GM12878 (cell line): ENCODE results near the gene ATP2A3. TPM values are rescaled to one million over a fixed set of nuclear protein-coding genes. Genes with fewer than 3 reads are reported as not detected.

Experiments used
- ATAC-seq: fragments of 200-7000 bp; cut with Tn5 transposase; 3 replicates; pipeline ENCODE4 v1.9.1; 2020; ENCODE audit warnings: mild to moderate bottlenecking, moderate library complexity
- BruUV-seq: library from RNA; stranded (reverse); fragments of 400-500 nt; replicated peaks from 2 replicates; lab custom pipeline; 2021; lab: Mats Ljungman, UMichigan
- CTCF ChIA-PET: fragments of 300-600 bp; sonication (Branson Sonifier 250); formaldehyde crosslinking; extraction: SDS; loops from one replicate; lab custom pipeline; 2021; ENCODE audit warnings: inconsistent platforms; lab: Yijun Ruan, JAX
- POLR2A ChIA-PET: fragments of 350-600 bp; formaldehyde crosslinking; extraction: SDS; loops from one replicate; lab custom pipeline; 2021; ENCODE audit warnings: inconsistent platforms; lab: Charles Lee
- RAD21 ChIA-PET: fragments of 300-600 bp; sonication (Branson Sonifier 250); formaldehyde crosslinking; loops from one replicate; lab custom pipeline; 2023; ENCODE audit warnings: antibody characterized with exemption; ENCODE audit not compliant: unreplicated experiment; lab: Charles Lee
- SMC1A ChIA-PET: fragments of 300-600 bp; sonication (Branson Sonifier 250); formaldehyde crosslinking; loops from one replicate; lab custom pipeline; 2023; ENCODE audit not compliant: unreplicated experiment, uncharacterized antibody; lab: Charles Lee
- DNase-seq: peaks from one replicate; pipeline ENCODE4 v3.0.0-alpha.2; 2011; ENCODE audit warnings: low read depth, low spot score
- FAIRE-seq: peaks from 3 replicates; lab custom pipeline; 2011; peaks lifted over from hg19 to GRCh38; lab: Jason Lieb, UNC
- H2AFZ ChIP-seq: 2 replicates; pipeline ENCODE4 v1.6.0; 2011; ENCODE audit warnings: low read depth, low read length, control low read depth; ENCODE audit not compliant: control insufficient read depth
- H3K27ac ChIP-seq: 2 replicates; pipeline ENCODE4 v1.5.1; 2011; ENCODE audit warnings: control low read depth; ENCODE audit not compliant: control insufficient read depth, insufficient read depth
- H3K27me3 ChIP-seq, 2 experiments: replicated peaks in 1 of 2; 2 replicates each; pipeline versions ENCODE4 v1.6.0 to v1.6.1; 2011; ENCODE audit warnings: low read length in 1 of 2; ENCODE audit not compliant: control insufficient read depth in 2 of 2, insufficient read depth in 2 of 2
- H3K36me3 ChIP-seq, 2 experiments: 2 replicates each; pipeline ENCODE4 v1.5.1; 2011; ENCODE audit warnings: low read length in 1 of 2; ENCODE audit not compliant: control insufficient read depth in 2 of 2, insufficient read depth in 2 of 2
- H3K4me1 ChIP-seq: 2 replicates; pipeline ENCODE4 v1.6.1; 2011; ENCODE audit warnings: mild to moderate bottlenecking, low read length, moderate library complexity, mixed read lengths; ENCODE audit not compliant: control insufficient read depth, insufficient read depth
- H3K4me2 ChIP-seq: 2 replicates; pipeline ENCODE4 v1.6.0; 2011; ENCODE audit warnings: control low read depth; ENCODE audit not compliant: control insufficient read depth, insufficient read depth
- H3K4me3 ChIP-seq: fragments of 200-600 bp; sonication (generic); 2 replicates; pipeline ENCODE4 v1.5.1; 2016
- H3K79me2 ChIP-seq: 2 replicates; pipeline ENCODE4 v1.6.0; 2011; ENCODE audit warnings: low read length; ENCODE audit not compliant: control insufficient read depth, insufficient read depth
- H3K9ac ChIP-seq: 2 replicates; pipeline ENCODE4 v1.8.0; 2011; ENCODE audit warnings: low read length, control low read depth, mixed read lengths; ENCODE audit not compliant: control insufficient read depth, insufficient read depth
- H3K9me3 ChIP-seq: replicated peaks from 3 replicates; pipeline ENCODE4 v1.5.1; 2011; ENCODE audit warnings: mild to moderate bottlenecking, low read length; ENCODE audit not compliant: control insufficient read depth, insufficient read depth
- H4K20me1 ChIP-seq: 2 replicates; pipeline ENCODE4 v1.6.0; 2011; ENCODE audit not compliant: control insufficient read depth, insufficient read depth
- MYC ChIP-seq: IDR thresholded peaks from 2 replicates; pipeline ENCODE4 v1.6.1; 2011; ENCODE audit warnings: mild to moderate bottlenecking, low read length, moderate library complexity, inconsistent platforms; ENCODE audit not compliant: insufficient read depth, insufficient replicate concordance, insufficient read length, severe bottlenecking
- RAD51 ChIP-seq: fragments of 450-650 bp; IDR thresholded peaks from 2 replicates; pipeline ENCODE4 v1.6.1; 2016; ENCODE audit warnings: moderate library complexity, mild to moderate bottlenecking, inconsistent platforms
- SPI1 ChIP-seq: IDR thresholded peaks from 2 replicates; pipeline ENCODE4 v1.6.1; 2011; ENCODE audit warnings: low read depth, mild to moderate bottlenecking, low read length, moderate library complexity, borderline replicate concordance; ENCODE audit not compliant: insufficient read depth
- SUPT20H ChIP-seq: IDR thresholded peaks from 2 replicates; pipeline ENCODE4 v1.6.1; 2011; ENCODE audit warnings: low read depth, mild to moderate bottlenecking, low read length, moderate library complexity, borderline replicate concordance; ENCODE audit not compliant: control insufficient read depth
- TBL1XR1 ChIP-seq: IDR thresholded peaks from 2 replicates; pipeline ENCODE4 v1.6.1; 2012; ENCODE audit warnings: low read depth, low read length, improper control_type of control experiment
- ZNF24 ChIP-seq: fragments of 450-650 bp; IDR thresholded peaks from 2 replicates; pipeline ENCODE4 v1.6.1; 2017; ENCODE audit warnings: antibody characterized with exemption, mild to moderate bottlenecking
- ZNF384 ChIP-seq: IDR thresholded peaks from 2 replicates; pipeline ENCODE4 v1.6.1; 2012; ENCODE audit warnings: low read depth, mild to moderate bottlenecking, low read length, improper control_type of control experiment, borderline replicate concordance
- WGBS: methylation state at CpG from one replicate; pipeline ENCODE4 v1.1.6; 2016; ENCODE audit warnings: low lambda C conversion rate; ENCODE audit not compliant: insufficient replicate concordance, insufficient coverage; ENCODE audit errors: missing lambda C conversion rate; 5-methylcytosine and 5-hydroxymethylcytosine counted together
- in situ Hi-C: fragments of 300-500 bp; cut with MboI; formaldehyde crosslinking; loops from 9 replicates; pipeline ENCODE4 v1.14.3; 2018; ENCODE audit warnings: mixed read lengths
- intact Hi-C: fragments of 100-400 bp; cut with micrococcal nuclease; formaldehyde crosslinking; loops from one replicate; pipeline ENCODE4 v1.14.2; 2022; ENCODE audit not compliant: unreplicated experiment
- polyA plus RNA-seq, 11 experiments: library from polyadenylated mRNA; depleted of rRNA in 4 of 11; unstranded in 6 of 11; stranded (reverse) in 5 of 11; fragments of >200 nt; fragmentation: Nextera tagmentation in 4 of 11; fragmentation: Illumina TruSeq in 1 of 11; extraction: Ambion mirVana in 4 of 11; extraction: Trizol in 1 of 11; gene quantifications; 1 replicate in 1 of 11; 2 replicates in 10 of 11; pipeline versions ENCODE4 v1.2.1 to v1.2.3, GENCODE V29; 2011 to 2016; ENCODE audit warnings: inconsistent platforms in 2 of 11, missing spikeins in 2 of 11, low read depth in 1 of 11
- total RNA-seq, 4 experiments: library from RNA; depleted of rRNA in 3 of 4; stranded (reverse); fragments of >200 nt in 3 of 4; fragmentation: Illumina TruSeq in 1 of 4; extraction: Trizol in 1 of 4; gene quantifications; 2 replicates each; pipeline versions ENCODE4 v1.2.1 to v1.2.3, GENCODE V29; 2013 to 2021
- TF ChIP-seq, protein P1 (sequence below): IDR thresholded peaks from 2 replicates; pipeline ENCODE4 v1.6.1; 2012; ENCODE audit warnings: low read depth, low read length, improper control_type of control experiment
- TF ChIP-seq, protein P2 (sequence below): IDR thresholded peaks from 2 replicates; pipeline ENCODE4 v1.6.1; 2011; ENCODE audit warnings: mild to moderate bottlenecking, low read depth, low read length, moderate library complexity; ENCODE audit not compliant: insufficient replicate concordance
- TF ChIP-seq, protein P3 (sequence below): fragments of 450-650 bp; IDR thresholded peaks from 2 replicates; pipeline ENCODE4 v1.6.1; 2016; ENCODE audit warnings: mild to moderate bottlenecking, moderate library complexity, borderline replicate concordance
- TF ChIP-seq, protein P4 (sequence below): IDR thresholded peaks from 2 replicates; pipeline ENCODE4 v1.6.1; 2011; ENCODE audit warnings: low read depth, mild to moderate bottlenecking, low read length, moderate library complexity, borderline replicate concordance; ENCODE audit errors: extremely low read depth
- TF ChIP-seq, protein P5 (sequence below), 3 experiments: IDR thresholded peaks in 2 of 3; conservative IDR thresholded peaks in 1 of 3; 2 replicates each; pipeline ENCODE4 v1.5.1; 2011; ENCODE audit warnings: low read depth in 3 of 3, low read length in 3 of 3, mild to moderate bottlenecking in 3 of 3, control low read depth in 2 of 3, moderate library complexity in 2 of 3, inconsistent platforms in 1 of 3, mixed read lengths in 1 of 3; ENCODE audit not compliant: control insufficient read depth in 2 of 3, insufficient read depth in 1 of 3; ENCODE audit errors: extremely low read depth in 1 of 3

ATP2A3 gene
- total and polyA plus RNA-seq, 10 of the 15 experiments (the other 5 are each of a cell fraction or from before 2014, with no cell fraction given) = 1.0 to 99.2 (median 37.9) TPM

DNA sequence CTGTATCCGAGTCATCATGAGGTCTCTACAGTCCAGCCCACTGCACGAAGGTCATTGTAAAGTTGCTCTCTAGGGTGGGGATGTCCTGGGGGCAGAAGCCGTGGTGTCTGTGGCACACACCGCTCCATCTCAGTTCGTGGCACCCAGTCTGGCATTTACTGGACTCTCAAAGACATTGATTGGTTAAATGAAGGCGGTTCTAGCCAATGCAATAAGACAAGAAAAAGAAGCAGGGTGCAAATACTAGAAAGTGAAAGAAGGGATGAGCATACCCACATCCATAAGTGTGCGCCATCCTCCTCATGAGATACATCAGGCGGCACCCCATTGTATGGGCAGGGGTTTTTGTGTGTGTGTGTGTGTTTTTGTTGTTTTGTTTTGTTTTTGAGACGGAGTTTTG is 10.7 kb upstream of the ATP2A3 start:
- no peak for FAIRE-seq
- no peak for ATAC-seq
- Histone ChIP-seq H3K79me2 (no peaks in the 10 kb centered on the region), H2AFZ (no peak overlapping the region), H3K9ac (no peak overlapping the region), H3K36me3 (no peaks in the 10 kb centered on the region), H3K4me1 (peaks cover 13% of the 10 kb centered on the region), H3K4me2 (no peak overlapping the region), H3K27ac (no peak overlapping the region), H3K4me3 (no peak overlapping the region), H3K27me3 (no peaks in the 10 kb centered on the region), H3K9me3 (peaks cover 1% of the 10 kb centered on the region; the same call in 2 of the 3 replicates), H4K20me1 (no peaks in the 10 kb centered on the region)
- ChIA-PET CTCF (no interaction called here), SMC1A (no interaction called here), POLR2A (no interaction called here), RAD21 (no interaction called here)
- no peak for TF ChIP-seq TBL1XR1
- TF ChIP-seq MYC = no peak
- no peak for TF ChIP-seq SPI1
- no peak for TF ChIP-seq SUPT20H
- TF ChIP-seq, protein P1, sequence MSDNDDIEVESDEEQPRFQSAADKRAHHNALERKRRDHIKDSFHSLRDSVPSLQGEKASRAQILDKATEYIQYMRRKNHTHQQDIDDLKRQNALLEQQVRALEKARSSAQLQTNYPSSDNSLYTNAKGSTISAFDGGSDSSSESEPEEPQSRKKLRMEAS = no peak
- no peak for TF ChIP-seq ZNF24
- no peak for TF ChIP-seq RAD51
- TF ChIP-seq, protein P2, sequence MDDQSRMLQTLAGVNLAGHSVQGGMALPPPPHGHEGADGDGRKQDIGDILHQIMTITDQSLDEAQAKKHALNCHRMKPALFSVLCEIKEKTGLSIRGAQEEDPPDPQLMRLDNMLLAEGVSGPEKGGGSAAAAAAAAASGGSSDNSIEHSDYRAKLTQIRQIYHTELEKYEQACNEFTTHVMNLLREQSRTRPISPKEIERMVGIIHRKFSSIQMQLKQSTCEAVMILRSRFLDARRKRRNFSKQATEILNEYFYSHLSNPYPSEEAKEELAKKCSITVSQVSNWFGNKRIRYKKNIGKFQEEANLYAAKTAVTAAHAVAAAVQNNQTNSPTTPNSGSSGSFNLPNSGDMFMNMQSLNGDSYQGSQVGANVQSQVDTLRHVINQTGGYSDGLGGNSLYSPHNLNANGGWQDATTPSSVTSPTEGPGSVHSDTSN = no peak
- TF ChIP-seq, protein P3, sequence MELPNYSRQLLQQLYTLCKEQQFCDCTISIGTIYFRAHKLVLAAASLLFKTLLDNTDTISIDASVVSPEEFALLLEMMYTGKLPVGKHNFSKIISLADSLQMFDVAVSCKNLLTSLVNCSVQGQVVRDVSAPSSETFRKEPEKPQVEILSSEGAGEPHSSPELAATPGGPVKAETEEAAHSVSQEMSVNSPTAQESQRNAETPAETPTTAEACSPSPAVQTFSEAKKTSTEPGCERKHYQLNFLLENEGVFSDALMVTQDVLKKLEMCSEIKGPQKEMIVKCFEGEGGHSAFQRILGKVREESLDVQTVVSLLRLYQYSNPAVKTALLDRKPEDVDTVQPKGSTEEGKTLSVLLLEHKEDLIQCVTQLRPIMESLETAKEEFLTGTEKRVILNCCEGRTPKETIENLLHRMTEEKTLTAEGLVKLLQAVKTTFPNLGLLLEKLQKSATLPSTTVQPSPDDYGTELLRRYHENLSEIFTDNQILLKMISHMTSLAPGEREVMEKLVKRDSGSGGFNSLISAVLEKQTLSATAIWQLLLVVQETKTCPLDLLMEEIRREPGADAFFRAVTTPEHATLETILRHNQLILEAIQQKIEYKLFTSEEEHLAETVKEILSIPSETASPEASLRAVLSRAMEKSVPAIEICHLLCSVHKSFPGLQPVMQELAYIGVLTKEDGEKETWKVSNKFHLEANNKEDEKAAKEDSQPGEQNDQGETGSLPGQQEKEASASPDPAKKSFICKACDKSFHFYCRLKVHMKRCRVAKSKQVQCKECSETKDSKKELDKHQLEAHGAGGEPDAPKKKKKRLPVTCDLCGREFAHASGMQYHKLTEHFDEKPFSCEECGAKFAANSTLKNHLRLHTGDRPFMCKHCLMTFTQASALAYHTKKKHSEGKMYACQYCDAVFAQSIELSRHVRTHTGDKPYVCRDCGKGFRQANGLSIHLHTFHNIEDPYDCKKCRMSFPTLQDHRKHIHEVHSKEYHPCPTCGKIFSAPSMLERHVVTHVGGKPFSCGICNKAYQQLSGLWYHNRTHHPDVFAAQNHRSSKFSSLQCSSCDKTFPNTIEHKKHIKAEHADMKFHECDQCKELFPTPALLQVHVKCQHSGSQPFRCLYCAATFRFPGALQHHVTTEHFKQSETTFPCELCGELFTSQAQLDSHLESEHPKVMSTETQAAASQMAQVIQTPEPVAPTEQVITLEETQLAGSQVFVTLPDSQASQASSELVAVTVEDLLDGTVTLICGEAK = no peak
- TF ChIP-seq, protein P4, sequence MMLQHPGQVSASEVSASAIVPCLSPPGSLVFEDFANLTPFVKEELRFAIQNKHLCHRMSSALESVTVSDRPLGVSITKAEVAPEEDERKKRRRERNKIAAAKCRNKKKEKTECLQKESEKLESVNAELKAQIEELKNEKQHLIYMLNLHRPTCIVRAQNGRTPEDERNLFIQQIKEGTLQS = no peak
- TF ChIP-seq ZNF384 = no peak
- TF ChIP-seq, protein P5, sequence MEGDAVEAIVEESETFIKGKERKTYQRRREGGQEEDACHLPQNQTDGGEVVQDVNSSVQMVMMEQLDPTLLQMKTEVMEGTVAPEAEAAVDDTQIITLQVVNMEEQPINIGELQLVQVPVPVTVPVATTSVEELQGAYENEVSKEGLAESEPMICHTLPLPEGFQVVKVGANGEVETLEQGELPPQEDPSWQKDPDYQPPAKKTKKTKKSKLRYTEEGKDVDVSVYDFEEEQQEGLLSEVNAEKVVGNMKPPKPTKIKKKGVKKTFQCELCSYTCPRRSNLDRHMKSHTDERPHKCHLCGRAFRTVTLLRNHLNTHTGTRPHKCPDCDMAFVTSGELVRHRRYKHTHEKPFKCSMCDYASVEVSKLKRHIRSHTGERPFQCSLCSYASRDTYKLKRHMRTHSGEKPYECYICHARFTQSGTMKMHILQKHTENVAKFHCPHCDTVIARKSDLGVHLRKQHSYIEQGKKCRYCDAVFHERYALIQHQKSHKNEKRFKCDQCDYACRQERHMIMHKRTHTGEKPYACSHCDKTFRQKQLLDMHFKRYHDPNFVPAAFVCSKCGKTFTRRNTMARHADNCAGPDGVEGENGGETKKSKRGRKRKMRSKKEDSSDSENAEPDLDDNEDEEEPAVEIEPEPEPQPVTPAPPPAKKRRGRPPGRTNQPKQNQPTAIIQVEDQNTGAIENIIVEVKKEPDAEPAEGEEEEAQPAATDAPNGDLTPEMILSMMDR (IDR thresholded peaks at IDR 0.05 in 2 of 3, conservative IDR thresholded peaks at IDR 0.05 in 1 of 3; ENCODE audit: control insufficient read depth in 2 of 3, extremely low read depth in 1 of 3, insufficient read depth in 1 of 3, low read depth in 3 of 3, low read length in 3 of 3) = no peak
- intact Hi-C loops (no loop called here), in situ Hi-C loops (no loop called here)
- no peak for DNase-seq
- WGBS = 73% methylated on average over 9 of the region's 9 CpGs
- no TSS peak for BruUV-seq
